Effector memory CD8-positive, alpha-beta T cell (primary cell): Measurements from ENCODE around the gene KLHL2.

Experiments
- ATAC-seq: fragments of 150-1000 bp; cut with Tn5 transposase; replicated peaks from 2 replicates; pipeline ENCODE4 v1.10.0; 2021; ENCODE audit warnings: mild to moderate bottlenecking, moderate library complexity
- DNase-seq, 3 experiments: peaks; one replicate each; pipeline ENCODE4 v3.0.0; 2021
- H3K27ac Mint-ChIP-seq, 2 donors: one replicate each; pipeline ENCODE4 v1.8.0; 2022; ENCODE audit warnings: mild to moderate bottlenecking in 2 of 2, mixed read lengths in 2 of 2, moderate library complexity in 2 of 2
- H3K27me3 Mint-ChIP-seq, 2 donors: one replicate each; pipeline ENCODE4 v1.8.0; 2022; ENCODE audit warnings: mixed read lengths in 2 of 2
- H3K36me3 Mint-ChIP-seq: one replicate; pipeline ENCODE4 v1.8.0; 2022; ENCODE audit warnings: mild to moderate bottlenecking, moderate library complexity, mixed read lengths; ENCODE audit not compliant: insufficient read depth
- H3K4me1 Mint-ChIP-seq, 2 donors: one replicate each; pipeline ENCODE4 v1.8.0; 2022; ENCODE audit warnings: low read depth in 2 of 2, mixed read lengths in 2 of 2
- H3K4me3 Mint-ChIP-seq, 2 donors: one replicate each; pipeline ENCODE4 v1.8.0; 2022; ENCODE audit warnings: mild to moderate bottlenecking in 2 of 2, mixed read lengths in 2 of 2, moderate library complexity in 2 of 2
- H3K9me3 Mint-ChIP-seq, 2 donors: one replicate each; pipeline ENCODE4 v1.8.0; 2022; ENCODE audit warnings: mixed read lengths in 2 of 2

KLHL2 gene

DNA sequence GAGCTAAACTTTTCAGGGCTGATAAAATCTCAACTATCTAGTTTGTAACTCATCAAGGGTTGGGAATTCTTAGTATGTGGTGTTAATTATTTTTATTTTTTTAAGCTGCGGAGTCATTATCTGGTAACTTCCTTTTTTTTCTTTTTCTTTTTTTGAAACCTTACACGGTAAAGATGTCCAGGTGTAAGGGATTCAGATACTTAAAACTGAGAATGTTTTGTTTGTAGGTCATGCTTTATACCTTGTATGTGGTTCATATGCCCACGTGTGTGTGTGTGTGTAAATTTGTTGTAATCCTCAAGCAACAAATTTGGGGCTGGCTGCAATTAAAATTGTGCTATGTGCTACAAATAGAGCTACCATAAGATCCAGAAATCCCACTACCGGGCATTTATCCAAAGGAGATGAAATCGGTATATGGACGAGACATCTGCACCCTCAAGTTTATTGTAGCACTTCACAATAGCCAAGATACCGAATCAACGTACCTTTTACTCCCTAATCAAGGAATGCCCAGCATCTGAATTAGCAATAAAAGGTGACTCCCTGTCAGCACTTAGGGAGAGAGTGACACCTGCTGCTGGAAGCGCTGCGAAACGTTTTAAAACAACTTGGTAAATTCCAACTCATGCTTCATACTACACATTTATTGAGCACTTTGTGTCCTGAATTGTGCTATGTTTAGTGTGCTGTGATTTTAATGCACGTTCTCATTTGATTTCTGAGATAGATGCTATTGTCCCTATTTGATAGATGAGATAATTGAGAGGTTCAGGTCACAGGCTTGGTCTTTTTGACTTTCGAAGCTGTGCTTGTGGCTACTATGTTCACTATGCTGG, 136.2 kb downstream of the KLHL2 start:
- no peak for ATAC-seq
- DNase-seq = no peak
- H3K27me3 Mint-ChIP-seq = no peaks in the 10 kb centered on the region
- no peaks in the 10 kb centered on the region for H3K4me1 Mint-ChIP-seq
- no peak overlapping the region for H3K4me3 Mint-ChIP-seq
- peaks cover 39% of the 10 kb centered on the region for H3K36me3 Mint-ChIP-seq
- H3K27ac Mint-ChIP-seq = no peak overlapping the region
- no peaks in the 10 kb centered on the region for H3K9me3 Mint-ChIP-seq

DNA sequence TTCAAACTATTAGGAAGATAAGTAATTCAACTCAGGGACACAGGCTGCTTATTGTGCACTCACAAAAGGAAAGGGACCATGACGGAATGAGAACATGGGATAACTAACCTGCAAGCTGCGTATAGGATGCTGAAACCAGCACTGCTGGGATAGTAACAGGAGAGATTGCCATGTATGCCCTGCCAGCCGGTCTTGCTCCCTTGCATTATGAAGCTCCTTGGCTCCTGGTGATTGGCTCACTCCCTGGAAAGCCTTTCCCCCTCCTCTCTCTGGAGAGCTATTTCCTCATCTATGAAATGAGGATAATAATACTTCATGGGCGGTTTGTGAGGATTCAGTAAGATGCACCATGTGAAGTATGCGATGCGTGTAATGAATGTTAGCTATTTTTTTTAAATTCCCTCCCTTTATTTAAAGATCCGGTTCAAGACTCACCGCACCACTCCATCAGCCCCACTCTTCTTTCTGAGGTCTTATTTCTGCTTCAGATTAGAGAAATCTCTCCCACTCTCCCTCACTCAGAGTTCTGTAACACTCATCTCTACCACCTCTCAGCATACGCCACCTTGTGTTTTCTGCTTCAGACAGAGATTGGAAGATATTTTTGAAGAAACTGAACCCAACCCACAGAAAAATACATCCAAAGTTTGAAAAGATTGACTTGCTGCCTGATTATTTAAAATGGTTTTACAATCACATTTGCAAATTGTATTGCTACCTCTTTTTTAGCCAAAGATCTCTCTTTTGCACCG, 138.5 kb downstream of the KLHL2 start:
- Mint-ChIP-seq H3K27me3 (peaks cover 5% of the 10 kb centered on the region in 2 donors), H3K27ac (no peak overlapping the region), H3K36me3 (peaks cover 19% of the 10 kb centered on the region), H3K4me3 (no peak overlapping the region), H3K4me1 (no peaks in the 10 kb centered on the region), H3K9me3 (no peaks in the 10 kb centered on the region)
- ATAC-seq (no peak), DNase-seq (no peak)

DNA sequence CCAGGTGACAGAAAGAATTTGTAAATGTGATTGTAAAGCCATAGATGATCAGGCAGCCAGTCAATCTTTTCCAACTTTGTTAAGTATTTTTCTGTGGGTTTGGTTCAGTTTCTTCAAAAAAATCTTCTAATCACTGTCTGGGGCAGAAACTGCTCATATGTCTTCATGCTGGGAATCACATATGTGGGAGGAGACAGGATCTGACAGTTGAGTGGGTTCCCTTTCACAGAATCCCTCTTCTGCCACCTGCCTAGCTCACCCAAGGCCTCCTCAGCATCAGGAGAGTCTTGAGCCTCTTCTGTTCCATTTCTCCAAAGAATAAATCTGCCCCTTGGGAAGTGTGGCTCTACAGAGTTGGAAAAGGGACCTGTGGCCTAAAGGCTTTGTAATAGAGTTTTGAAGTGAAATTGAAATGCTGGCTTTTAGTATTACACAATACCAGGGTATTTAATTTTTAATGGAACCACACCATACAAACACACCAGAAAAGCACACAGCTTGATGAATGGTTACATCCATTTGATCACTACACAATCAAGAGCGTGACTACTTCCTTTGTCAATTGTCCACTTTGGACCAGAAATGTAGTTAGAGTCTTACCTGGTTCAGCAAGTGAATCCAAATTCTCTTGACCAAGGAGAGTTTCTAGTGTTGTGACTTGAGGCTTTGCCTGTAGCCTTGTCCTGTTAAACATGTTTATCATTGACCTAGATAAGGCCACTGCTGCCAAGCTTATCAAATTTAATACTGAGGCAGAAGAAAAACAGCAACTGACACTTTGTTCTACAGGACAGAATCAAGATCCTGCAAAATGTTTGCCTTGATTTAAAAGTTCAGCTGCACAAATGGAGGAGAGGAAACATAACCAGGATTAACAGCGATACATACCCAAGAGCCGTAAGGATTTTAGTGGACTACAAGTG, 140.5 kb downstream of the KLHL2 start:
- Mint-ChIP-seq H3K27me3 (peaks cover 22 to 24% of the 10 kb centered on the region in 2 donors), H3K4me3 (no peak overlapping the region), H3K4me1 (no peaks in the 10 kb centered on the region), H3K9me3 (no peaks in the 10 kb centered on the region), H3K27ac (no peak overlapping the region), H3K36me3 (peaks cover 6% of the 10 kb centered on the region)
- ATAC-seq = no peak
- no peak for DNase-seq

DNA sequence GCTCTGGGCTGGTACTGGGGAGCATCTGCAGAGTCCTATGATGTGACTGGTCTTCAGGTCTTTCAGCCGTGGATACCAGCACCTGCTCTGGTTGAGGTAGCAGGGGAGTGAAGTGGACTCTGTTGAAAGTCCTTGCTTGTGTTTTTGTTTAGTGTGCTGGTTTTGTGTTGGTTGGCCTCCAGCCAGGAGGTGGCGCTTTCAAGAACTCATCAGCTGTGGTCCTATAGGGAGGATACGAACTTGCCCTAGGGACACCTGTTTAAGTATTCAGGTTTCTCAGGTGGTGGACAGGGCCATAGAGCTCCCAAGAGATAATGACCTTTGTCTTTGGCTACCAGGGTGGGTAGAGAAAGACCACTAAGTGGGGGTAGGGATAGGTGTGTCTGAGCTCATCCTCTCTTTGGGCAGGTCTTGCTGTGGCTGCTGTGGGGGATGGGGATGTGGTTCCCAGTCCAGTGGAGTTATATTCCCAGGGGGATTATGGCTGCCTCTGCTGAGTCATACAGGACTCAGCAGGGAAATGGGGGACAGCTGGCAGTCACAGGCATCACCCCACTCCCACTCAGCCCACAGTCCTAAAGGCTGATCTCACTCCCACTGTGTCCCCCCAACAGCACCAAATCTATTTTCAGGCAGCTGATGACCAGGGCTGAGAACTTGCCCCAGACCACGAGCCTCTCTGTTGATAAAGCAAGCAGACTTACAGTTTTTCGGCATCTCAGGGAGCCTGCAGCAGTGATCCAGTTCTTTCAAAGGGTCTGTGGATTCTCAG, 144.2 kb downstream of the KLHL2 start:
- no peak for DNase-seq
- ATAC-seq = no peak
- H3K9me3 Mint-ChIP-seq = no peaks in the 10 kb centered on the region
- peaks cover 25 to 39% of the 10 kb centered on the region in 2 donors for H3K27me3 Mint-ChIP-seq
- no peak overlapping the region for H3K27ac Mint-ChIP-seq
- H3K4me1 Mint-ChIP-seq = no peaks in the 10 kb centered on the region
- no peaks in the 10 kb centered on the region for H3K36me3 Mint-ChIP-seq
- no peak overlapping the region for H3K4me3 Mint-ChIP-seq

DNA sequence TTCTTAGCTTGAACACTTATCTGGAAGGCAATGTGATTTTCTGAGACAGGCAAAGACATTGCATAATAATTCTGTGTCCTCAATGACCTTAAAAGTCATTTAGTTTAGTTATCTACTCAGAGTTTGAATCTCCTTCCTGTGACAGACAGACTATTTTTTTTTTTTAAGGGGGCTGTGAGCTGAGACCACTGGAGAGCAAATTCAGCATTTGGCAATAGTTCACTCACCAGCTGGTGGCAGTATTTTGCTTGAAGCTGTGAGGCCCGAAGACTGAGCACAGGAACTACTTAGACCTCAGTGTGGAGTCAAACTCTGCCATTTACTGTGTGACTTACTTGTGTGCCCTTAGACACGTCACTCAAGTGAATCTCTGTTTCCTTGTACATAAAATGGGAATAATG, 148.5 kb downstream of the KLHL2 start:
- Mint-ChIP-seq H3K4me3 (no peak overlapping the region), H3K27ac (no peak overlapping the region), H3K27me3 (peaks cover 44 to 72% of the 10 kb centered on the region in 2 donors), H3K36me3 (no peaks in the 10 kb centered on the region), H3K9me3 (no peaks in the 10 kb centered on the region), H3K4me1 (no peaks in the 10 kb centered on the region)
- DNase-seq (no peak), ATAC-seq (no peak)

DNA sequence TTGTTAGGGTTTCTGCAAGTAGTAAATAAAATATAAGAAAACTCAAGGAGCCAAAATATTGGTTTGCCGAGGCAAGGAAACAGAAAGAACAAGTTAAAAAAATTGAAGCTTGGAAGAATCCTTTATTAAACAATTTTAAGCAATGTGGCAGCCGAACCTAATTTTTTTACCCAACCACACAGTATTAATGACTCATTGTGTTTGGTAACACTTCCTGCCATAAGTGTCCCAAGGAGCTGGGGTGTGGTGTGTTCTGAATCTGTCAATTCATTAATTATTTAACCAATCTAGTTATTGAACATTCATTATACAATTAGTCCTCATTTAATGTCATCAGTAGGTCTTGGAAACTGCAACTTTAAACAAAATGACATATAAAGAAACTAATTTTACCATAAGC, 152.1 kb downstream of the KLHL2 start:
- no peak overlapping the region for H3K4me3 Mint-ChIP-seq
- H3K27me3 Mint-ChIP-seq = peaks cover 39 to 67% of the 10 kb centered on the region in 2 donors
- no peak overlapping the region for H3K27ac Mint-ChIP-seq
- ATAC-seq (no peak), DNase-seq (no peak)
- H3K9me3 Mint-ChIP-seq = no peaks in the 10 kb centered on the region
- no peaks in the 10 kb centered on the region for H3K4me1 Mint-ChIP-seq
- no peaks in the 10 kb centered on the region for H3K36me3 Mint-ChIP-seq

DNA sequence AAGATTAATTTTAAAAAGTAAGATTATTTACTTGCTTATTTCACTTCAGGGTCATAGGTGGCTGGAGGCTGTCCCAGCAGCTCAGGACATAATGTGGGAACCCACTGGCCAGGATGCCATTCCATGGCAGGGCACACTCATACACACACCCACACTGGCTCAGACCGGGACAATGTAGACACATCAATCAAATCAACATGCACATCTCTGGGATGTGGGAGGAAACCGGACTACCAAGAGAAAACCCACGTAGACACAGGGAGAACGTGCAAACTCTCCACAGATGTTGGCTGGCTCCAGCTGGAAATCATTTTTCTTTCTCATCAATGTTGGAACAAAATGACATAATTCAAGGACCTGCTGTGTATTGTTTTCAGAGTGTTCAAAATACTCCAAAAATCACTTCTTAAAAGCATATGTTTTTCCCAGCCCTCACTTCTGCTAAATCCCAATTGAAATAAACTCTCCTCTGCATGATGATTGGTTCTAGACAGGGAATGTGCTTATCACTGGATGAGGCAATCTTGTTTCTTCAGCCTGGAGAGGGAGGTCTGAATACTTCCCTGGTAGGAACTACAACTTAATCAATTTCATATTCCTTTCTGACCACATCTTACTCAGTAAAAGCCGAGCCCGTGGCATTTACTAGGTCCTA, 152.8 kb downstream of the KLHL2 start:
- no peak overlapping the region for H3K27ac Mint-ChIP-seq
- ATAC-seq = no peak
- H3K27me3 Mint-ChIP-seq = peaks cover 39 to 65% of the 10 kb centered on the region in 2 donors
- no peaks in the 10 kb centered on the region for H3K4me1 Mint-ChIP-seq
- no peaks in the 10 kb centered on the region for H3K9me3 Mint-ChIP-seq
- DNase-seq = no peak
- no peak overlapping the region for H3K4me3 Mint-ChIP-seq
- no peaks in the 10 kb centered on the region for H3K36me3 Mint-ChIP-seq

DNA sequence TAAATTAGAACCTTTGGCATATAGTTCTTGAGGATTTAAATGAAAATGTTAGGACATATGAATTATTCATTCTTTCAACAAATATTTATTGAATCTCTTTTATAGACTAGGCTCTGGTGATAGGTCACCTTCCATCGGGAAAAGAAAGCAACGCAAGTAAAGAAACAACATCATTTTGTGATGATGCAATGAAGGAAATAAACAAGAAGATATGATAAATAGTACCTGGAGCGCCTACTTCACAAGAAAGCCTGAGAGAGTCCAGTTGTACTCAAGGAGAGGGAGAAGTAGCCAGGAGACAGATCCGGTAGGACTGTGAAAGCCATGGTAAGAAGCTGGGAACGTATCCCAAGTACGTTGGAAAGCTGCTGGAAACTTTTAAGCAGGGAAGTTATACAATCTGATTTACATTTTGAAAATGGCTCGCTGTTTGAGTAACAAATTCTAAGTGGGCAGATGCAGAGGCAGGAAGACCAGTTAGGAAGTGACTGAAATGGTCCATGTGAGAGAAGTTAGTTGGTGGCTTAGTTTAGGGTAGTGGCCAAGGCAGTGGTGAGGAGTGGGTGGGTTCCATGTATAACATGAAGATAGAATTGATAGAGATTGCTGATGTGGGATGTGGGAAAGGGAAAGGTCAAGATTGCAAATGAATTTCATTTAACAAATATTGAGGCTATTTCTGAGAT, 153.8 kb downstream of the KLHL2 start:
- Mint-ChIP-seq H3K4me3 (no peak overlapping the region), H3K36me3 (no peaks in the 10 kb centered on the region), H3K9me3 (no peaks in the 10 kb centered on the region), H3K4me1 (no peaks in the 10 kb centered on the region), H3K27ac (no peak overlapping the region), H3K27me3 (peaks cover 39 to 57% of the 10 kb centered on the region in 2 donors)
- ATAC-seq = no peak
- no peak for DNase-seq

DNA sequence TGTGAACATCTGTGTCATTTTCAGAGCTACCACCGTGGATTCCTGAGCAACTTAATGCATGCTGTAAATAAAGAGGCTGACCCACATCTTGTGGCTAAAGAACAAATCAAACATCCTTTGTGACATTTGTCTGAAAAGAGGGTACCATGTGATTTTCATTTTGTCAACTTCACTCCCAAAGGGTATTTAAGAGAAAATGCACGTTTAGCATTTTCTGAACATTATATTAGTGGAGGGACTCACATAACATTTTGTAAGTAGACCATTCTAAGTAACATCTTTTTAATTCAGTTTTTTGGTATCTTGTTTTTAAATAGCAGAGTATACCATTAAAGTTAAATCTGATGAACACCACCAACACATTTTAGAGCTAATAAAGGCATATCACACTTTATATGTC, 154.4 kb downstream of the KLHL2 start:
- no peak for ATAC-seq
- no peaks in the 10 kb centered on the region for H3K4me1 Mint-ChIP-seq
- no peak for DNase-seq
- no peak overlapping the region for H3K27ac Mint-ChIP-seq
- H3K36me3 Mint-ChIP-seq = no peaks in the 10 kb centered on the region
- no peak overlapping the region for H3K4me3 Mint-ChIP-seq
- no peaks in the 10 kb centered on the region for H3K9me3 Mint-ChIP-seq
- H3K27me3 Mint-ChIP-seq = peaks cover 39 to 57% of the 10 kb centered on the region in 2 donors

DNA sequence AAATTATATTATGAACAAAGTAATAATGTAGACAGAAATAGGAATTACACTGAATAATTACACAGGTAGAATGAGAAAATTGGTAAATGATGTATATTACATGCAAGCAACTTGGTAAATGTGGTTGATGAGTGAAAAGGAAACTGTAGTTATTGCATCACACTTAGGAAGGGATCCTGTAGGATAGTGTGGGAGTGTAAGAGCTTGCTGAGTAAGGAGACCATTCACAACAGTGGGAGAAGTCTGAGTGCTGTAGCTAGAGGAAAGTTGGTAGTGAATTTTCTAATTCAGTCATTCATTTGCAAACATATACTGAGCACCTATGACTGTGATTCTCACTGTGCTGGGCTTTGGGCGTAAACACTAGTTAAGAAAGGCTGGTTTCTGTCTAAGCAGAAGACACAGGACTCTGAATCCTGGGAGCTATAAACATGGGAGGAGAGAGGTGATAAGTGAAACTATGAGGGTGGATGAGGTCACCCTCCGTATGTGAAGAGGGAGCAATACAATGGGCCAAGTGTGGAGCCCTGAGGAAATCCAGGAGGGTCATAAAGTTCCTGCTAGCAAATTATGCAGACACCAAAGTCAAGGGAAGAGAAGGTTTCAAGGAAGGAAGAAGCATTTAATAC, 157.2 kb downstream of the KLHL2 start:
- Mint-ChIP-seq H3K27ac (no peak overlapping the region), H3K4me1 (no peaks in the 10 kb centered on the region), H3K36me3 (no peaks in the 10 kb centered on the region), H3K27me3 (peaks cover 27 to 32% of the 10 kb centered on the region in 2 donors), H3K4me3 (no peak overlapping the region), H3K9me3 (no peaks in the 10 kb centered on the region)
- ATAC-seq (no peak), DNase-seq (no peak)

DNA sequence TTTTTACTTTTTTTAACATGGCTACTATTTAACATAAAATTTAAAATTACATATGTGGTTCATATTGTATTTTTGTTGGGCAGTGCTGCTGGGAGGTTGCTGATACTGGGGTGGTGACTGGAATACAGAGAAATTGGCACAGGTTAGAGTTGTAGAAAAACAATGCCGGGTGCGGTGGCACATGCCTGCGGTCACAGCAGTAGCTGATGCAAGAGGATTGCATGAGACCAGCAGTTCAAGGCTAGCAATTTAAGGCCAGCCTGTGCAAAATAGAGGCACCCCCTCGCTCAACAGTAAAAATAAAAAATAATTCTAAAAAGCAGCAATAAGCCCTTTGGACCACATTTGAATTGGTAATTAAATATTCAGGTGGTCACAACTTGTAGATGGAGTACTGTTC, 159.7 kb downstream of the KLHL2 start:
- peaks cover 6 to 10% of the 10 kb centered on the region in 2 donors for H3K27me3 Mint-ChIP-seq
- no peak overlapping the region for H3K27ac Mint-ChIP-seq
- H3K4me1 Mint-ChIP-seq = no peaks in the 10 kb centered on the region
- no peaks in the 10 kb centered on the region for H3K36me3 Mint-ChIP-seq
- H3K9me3 Mint-ChIP-seq = no peaks in the 10 kb centered on the region
- H3K4me3 Mint-ChIP-seq = no peak overlapping the region
- no peak for DNase-seq
- ATAC-seq = no peak

DNA sequence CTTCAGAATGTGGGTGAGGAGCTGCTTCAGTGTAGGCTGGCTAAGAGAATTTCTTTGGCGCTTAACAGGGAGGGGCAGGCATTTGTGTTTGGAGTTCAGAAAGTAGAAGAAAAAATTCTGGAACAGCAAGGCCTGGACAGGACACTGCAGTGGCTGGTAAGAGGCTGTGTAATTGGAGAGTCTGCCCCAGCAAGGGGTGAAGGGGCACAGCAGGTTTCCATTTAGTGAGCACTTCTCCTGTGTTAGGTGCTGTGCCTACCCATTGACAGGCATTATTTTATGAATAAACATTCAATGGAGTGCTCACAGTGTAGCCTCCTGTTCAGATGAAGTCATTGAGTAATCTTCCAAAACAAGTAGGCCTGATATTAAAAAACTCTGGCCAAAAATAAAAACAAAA, 160.8 kb downstream of the KLHL2 start:
- ATAC-seq = no peak
- no peaks in the 10 kb centered on the region for H3K36me3 Mint-ChIP-seq
- H3K4me3 Mint-ChIP-seq = no peak overlapping the region
- H3K4me1 Mint-ChIP-seq = no peaks in the 10 kb centered on the region
- H3K27me3 Mint-ChIP-seq = peaks cover 2 to 4% of the 10 kb centered on the region in 2 donors
- H3K27ac Mint-ChIP-seq = no peak overlapping the region
- no peaks in the 10 kb centered on the region for H3K9me3 Mint-ChIP-seq
- no peak for DNase-seq
